ENCODE data around the gene RNU4-1. TPM values are rescaled to one million over a fixed set of nuclear protein-coding genes. Genes with fewer than 3 reads are reported as not detected.

The RNU4-1 gene
- total and polyA plus RNA-seq, 9 of the 15 experiments (the other 6 are each of a cell fraction or from before 2014, with no cell fraction given): under 0.01 to 19,719 (median 3,563) TPM; not detected in 4

DNA sequence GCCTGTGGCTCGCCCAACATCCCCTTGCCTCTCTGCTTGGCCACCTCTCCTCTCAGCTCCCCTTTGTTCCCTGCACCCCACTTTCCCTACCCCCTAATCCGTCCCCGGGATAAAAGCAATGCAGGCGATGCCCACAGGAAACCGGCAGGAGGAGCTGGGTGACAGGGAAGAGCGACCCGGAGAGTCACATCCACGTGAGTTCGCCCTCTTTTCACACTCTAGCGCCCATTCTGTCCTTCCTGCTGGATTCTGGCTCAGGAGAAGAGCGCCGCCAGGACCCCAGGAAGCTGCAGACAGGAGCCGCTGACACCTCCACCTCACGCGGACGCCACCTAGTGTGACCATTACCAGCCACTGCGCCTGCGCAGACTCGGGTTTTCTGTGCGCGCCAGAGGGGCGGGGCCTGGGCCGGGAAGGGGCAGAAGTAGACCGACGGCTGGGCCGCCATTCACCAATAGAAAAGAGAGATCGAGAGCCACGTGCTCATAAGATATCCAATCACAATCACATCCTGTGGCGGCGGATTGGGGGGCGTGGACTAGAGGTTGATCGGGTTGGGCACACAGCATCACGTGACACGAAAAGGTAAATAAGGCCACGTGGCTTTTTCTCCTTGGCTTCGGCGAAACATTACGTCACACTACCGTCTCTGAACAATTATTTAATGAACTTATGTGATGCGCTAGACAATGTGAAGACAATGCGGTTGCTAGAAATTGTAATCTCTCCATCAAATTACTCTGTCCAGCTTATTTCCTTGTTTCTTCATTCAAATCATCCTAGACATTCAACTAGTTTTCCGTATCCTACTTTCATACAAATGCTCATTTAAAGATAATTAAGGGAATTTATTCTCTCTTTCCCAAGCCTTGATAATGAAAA lies 24.4 kb upstream of the RNU4-1 start (continued):
- TF ChIP-seq PHF8 (IDR thresholded peaks at IDR 0.05; ENCODE audit: borderline replicate concordance, low read length) (peak; percentile 89; the same call in 1 of the 2 replicates), COPS2 (conservative IDR thresholded peaks at IDR 0.05) (no peak), FOXP1 (CRISPR knock-in tag; IDR thresholded peaks at IDR 0.05) (peak; percentile 81; the same call in 1 of the 2 replicates), WHSC1 (IDR thresholded peaks at IDR 0.05; ENCODE audit: low read length) (no peak), ZNF57 (CRISPR knock-in tag; IDR thresholded peaks at IDR 0.05) (no peak), MXI1 (IDR thresholded peaks at IDR 0.05; ENCODE audit: low read depth, low read length) (peak; percentile 71; the same call in 1 of the 2 replicates), MAFG (tag; conservative IDR thresholded peaks at IDR 0.05) (no peak), GTF2E2 (tag; IDR thresholded peaks at IDR 0.05) (peak; percentile 85), ZNF316 (IDR thresholded peaks at IDR 0.05) (peak; percentile 2; the same call in 1 of the 2 replicates), TEAD1 (CRISPR knock-in tag; IDR thresholded peaks at IDR 0.05) (peak in 1 of 2 experiments; percentile 48; a peak in 2 of 4 replicates), MBD2 (IDR thresholded peaks at IDR 0.05; ENCODE audit: borderline replicate concordance, low read depth) (peak; percentile 56; the same call in 1 of the 2 replicates), RFX7 (CRISPR knock-in tag; IDR thresholded peaks at IDR 0.05) (no peak)
- TF ChIP-seq, protein P1, sequence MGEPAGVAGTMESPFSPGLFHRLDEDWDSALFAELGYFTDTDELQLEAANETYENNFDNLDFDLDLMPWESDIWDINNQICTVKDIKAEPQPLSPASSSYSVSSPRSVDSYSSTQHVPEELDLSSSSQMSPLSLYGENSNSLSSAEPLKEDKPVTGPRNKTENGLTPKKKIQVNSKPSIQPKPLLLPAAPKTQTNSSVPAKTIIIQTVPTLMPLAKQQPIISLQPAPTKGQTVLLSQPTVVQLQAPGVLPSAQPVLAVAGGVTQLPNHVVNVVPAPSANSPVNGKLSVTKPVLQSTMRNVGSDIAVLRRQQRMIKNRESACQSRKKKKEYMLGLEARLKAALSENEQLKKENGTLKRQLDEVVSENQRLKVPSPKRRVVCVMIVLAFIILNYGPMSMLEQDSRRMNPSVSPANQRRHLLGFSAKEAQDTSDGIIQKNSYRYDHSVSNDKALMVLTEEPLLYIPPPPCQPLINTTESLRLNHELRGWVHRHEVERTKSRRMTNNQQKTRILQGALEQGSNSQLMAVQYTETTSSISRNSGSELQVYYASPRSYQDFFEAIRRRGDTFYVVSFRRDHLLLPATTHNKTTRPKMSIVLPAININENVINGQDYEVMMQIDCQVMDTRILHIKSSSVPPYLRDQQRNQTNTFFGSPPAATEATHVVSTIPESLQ (CRISPR knock-in tag; IDR thresholded peaks at IDR 0.05): peak; percentile 86; the same call in 1 of the 2 replicates
- TF ChIP-seq, protein P2, sequence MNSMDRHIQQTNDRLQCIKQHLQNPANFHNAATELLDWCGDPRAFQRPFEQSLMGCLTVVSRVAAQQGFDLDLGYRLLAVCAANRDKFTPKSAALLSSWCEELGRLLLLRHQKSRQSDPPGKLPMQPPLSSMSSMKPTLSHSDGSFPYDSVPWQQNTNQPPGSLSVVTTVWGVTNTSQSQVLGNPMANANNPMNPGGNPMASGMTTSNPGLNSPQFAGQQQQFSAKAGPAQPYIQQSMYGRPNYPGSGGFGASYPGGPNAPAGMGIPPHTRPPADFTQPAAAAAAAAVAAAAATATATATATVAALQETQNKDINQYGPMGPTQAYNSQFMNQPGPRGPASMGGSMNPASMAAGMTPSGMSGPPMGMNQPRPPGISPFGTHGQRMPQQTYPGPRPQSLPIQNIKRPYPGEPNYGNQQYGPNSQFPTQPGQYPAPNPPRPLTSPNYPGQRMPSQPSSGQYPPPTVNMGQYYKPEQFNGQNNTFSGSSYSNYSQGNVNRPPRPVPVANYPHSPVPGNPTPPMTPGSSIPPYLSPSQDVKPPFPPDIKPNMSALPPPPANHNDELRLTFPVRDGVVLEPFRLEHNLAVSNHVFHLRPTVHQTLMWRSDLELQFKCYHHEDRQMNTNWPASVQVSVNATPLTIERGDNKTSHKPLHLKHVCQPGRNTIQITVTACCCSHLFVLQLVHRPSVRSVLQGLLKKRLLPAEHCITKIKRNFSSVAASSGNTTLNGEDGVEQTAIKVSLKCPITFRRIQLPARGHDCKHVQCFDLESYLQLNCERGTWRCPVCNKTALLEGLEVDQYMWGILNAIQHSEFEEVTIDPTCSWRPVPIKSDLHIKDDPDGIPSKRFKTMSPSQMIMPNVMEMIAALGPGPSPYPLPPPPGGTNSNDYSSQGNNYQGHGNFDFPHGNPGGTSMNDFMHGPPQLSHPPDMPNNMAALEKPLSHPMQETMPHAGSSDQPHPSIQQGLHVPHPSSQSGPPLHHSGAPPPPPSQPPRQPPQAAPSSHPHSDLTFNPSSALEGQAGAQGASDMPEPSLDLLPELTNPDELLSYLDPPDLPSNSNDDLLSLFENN (IDR thresholded peaks at IDR 0.05; ENCODE audit: low read depth in 2 of 2, low read length in 2 of 2): 0 out of 4 replicates have a peak, but pooled peaks of 1 of the 2 experiments have one; percentile 43
- TF ChIP-seq, protein P3, sequence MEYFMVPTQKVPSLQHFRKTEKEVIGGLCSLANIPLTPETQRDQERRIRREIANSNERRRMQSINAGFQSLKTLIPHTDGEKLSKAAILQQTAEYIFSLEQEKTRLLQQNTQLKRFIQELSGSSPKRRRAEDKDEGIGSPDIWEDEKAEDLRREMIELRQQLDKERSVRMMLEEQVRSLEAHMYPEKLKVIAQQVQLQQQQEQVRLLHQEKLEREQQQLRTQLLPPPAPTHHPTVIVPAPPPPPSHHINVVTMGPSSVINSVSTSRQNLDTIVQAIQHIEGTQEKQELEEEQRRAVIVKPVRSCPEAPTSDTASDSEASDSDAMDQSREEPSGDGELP (CRISPR knock-in tag; IDR thresholded peaks at IDR 0.05; ENCODE audit: borderline replicate concordance): peak; percentile 84
- TF ChIP-seq, protein P4, sequence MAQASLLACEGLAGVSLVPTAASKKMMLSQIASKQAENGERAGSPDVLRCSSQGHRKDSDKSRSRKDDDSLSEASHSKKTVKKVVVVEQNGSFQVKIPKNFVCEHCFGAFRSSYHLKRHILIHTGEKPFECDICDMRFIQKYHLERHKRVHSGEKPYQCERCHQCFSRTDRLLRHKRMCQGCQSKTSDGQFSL (CRISPR knock-in tag; IDR thresholded peaks at IDR 0.05): 0 out of 2 replicates have a peak, but pooled peaks have one; percentile 17
- TF ChIP-seq, protein P4 (tag; IDR thresholded peaks at IDR 0.05): no peak
- TF ChIP-seq, protein P5, sequence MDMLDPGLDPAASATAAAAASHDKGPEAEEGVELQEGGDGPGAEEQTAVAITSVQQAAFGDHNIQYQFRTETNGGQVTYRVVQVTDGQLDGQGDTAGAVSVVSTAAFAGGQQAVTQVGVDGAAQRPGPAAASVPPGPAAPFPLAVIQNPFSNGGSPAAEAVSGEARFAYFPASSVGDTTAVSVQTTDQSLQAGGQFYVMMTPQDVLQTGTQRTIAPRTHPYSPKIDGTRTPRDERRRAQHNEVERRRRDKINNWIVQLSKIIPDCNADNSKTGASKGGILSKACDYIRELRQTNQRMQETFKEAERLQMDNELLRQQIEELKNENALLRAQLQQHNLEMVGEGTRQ (CRISPR knock-in tag; IDR thresholded peaks at IDR 0.05): peak; percentile 99
